HCEC 1CT (cell line): ENCODE results near the gene CPA4.

Source experiments
- DNase-seq: peaks from one replicate; pipeline ENCODE4 v3.0.0-alpha.2; 2017

Gene CPA4

DNA sequence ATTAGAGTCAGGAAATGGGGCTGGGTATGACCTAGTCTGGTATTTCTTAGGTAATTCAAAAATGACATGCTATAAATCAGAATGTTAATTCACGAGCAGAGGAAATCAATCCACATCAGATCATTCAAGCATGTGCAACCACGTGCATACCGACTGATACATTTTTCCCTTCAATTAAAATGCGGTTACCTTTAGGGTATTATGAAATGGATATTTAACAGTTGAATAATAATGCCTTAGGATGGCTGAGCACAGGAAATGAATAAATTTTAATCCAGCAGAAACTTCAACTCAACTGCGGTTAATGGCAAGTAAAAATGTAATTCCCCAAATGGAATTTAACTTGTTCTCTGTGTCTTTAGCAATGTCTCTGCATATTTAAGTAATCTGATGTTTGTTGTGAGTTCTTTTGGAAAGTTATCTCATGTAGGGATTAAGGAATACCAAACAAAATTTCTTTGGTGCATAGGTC, 17.1 kb upstream of the CPA4 start:
- DNase-seq: peak; percentile 78

DNA sequence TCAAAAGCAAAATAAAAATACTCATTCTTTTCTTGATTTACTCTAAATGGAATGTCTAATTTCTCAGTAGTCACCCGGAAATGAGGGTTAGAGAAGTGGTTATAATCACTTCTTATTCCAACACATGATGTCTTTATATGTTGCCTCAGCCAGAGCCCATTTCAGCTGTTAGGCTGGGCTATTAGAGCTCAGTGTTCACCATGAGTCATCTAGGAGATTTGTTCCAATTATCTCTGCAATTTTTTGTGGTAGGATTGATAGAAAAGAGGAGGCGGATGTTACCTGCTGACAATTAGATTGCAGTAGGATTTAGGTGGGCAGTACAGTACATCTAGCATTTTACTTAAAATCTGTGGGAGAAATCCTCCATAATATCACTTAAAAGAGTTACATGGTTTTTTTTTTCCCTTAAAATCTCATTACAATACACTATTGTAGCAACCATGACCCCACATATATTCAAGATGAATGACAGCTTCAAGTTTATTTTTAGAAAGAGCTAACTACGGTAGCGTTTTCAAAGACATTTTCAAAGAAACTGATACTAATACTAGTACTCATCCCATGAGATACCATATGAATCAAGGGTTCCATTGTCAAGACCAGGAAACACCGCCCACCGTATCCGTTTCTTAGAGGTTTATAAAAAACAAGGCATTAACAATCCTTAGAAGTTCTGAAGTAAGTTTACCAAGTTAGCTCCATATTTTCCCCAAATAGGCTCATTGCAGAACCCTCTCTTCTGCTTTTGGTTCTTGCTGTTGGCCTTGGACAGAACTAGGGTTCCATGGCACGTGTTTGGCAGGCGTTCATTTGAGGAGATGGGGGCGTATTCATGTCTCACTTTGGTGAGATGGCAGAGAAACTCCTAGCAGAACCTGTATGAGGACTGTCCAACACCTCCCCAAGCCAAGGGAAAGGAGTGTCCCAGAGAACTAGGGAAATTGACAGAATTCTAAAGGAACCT, 15.9 kb upstream of the CPA4 start:
- peak; percentile 72 for DNase-seq

DNA sequence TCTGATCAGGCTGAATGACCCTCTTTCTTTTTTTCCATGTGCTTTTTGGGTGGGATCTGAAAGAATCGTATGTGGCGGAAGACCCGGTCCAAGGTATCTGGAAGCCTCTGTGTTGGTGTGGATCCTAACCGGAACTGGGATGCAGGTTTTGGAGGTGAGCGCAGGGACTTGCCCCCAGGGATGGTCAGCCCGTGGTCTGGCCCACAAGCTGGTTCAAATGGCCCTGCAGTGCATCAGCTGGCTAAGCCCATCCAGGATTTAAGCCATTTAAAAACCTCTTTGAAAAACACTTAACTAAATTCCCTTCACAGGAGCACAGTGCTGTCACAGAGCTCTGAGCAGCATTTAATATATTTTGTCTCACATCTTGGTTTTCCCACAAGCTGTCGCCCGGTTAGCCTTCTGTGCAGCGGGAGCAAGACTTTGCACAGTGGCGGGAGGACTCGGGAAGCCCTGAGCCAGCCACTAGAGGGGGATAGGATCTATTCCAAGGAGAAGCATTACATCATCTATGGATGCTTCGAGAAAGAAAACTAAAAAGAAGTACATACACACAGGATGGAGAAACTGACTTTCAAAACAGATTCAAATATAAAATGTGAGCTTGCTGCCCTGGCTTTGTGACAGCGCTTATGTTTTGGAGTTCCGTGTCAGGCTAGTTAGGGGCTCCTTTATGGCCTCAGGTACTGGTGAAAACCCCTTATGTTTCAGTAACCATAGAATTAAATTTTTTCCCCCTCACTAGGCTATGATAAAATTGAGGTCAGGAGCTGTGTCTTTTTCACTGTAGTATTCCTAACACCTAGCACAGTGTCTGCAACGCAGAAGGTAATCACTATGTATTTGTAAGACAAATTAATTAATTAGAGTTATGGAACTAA, 15.0 kb upstream of the CPA4 start:
- DNase-seq: peak; percentile 69

DNA sequence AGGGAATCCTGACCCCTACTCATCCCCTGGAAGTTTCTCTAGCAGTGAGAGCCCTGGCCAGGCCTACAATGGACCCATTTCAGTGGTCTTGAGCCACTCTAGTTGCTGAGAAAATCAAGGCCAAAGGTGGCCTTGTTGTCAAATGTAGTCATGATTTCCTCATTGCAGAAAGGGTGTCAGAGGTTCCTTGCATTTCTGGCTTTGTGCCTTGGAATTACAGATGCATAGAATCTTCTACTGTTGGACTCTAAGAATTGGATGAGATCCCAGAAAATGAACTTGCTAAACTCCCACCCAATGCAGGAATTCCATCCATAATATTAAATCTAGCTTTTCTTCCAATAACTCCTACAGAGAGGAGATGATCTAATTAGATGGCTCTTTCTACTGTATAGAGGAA, 14.1 kb upstream of the CPA4 start:
- peak; percentile 84 for DNase-seq

DNA sequence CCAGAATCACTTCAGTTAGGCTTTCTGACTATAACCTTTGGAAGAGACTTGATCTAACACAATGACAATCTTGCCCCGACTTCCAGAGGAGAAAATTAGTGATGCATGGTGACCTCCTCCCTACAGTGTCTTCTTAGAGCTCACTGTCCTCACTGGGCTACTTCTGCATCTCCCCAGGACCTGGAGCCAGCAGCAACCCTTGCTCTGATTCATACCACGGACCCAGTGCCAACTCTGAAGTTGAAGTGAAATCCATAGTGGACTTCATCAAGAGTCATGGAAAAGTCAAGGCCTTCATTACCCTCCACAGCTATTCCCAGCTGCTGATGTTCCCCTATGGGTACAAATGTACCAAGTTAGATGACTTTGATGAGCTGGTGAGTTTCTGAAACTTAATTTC, 13.7 kb upstream of the CPA4 start:
- no peak for DNase-seq

DNA sequence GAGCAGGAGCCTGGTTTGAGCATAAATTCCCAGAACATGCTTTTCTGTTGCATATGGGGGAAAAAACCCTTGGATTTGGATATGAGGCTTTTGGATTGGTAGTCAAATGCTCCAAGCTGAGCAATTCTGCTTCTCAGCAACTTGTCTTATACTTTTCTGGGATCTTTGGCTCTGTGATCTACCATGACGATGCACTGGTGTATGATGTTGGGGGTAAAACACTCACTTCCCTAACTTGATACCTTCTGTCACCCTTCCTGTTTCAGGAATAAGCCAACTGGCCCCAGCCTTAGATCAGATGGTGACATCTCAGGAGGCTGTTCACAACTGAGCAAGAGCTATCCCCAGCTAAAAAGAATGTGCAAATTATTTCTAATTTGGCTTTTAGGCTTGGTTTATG, 13.1 kb upstream of the CPA4 start:
- no peak for DNase-seq

DNA sequence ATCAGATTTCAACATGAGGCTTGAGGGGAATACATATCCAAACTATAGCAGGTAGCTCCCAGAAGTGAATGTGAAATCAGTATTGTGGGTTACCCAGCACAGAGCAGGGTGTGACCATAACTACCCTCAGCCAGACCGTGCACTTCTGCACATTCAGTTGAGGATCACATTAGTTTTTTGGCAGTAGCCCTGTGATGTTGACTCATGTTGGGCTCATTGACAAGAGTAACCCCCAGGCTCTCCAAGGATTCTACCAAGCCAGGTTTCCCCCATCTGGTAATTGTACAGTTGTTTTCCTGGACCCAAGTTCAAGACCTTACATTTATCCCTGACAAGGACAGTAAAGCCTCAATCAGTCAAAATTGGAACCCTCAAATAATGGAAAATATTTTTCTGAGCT, 11.7 kb upstream of the CPA4 start:
- peak; percentile 77 for DNase-seq

DNA sequence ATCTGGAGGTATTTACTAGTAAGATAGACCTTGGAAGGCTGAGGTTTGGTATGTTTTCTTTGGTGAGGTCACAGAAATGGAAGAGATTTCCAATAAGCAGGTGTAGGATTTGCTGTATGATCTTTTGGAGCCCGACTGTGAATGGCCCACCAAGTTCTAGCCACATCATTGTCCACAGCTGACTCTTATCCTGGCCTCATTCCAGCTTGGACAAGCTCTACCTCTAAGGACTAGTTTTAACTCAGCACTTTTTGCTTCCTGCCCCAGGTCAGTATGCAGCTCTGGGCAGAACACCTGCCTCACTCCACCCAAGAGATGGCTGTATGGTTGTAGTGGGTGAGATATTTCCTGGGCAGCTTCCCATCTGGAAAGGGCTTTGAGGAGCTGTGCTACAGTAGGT, 6.1 kb upstream of the CPA4 start:
- DNase-seq: no peak

DNA sequence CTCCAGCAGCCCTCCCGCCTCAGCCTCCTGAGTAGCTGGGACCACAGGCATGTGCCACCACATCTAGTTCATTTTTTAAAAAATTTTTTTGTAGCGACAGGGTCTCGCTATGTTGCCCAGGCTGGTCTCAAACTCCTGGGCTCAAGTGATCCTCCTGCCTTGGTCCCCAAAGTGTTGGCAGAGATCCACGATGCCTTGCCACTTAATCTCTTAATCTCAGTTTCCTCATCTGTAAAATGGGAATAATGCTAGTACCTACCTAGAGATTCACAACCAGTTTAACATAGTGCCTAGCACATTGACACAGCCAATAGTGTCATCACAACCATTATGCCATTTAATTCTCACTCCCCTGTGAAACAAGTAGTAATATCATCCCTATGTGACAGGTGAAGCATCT, 4.8 kb upstream of the CPA4 start:
- DNase-seq: no peak

DNA sequence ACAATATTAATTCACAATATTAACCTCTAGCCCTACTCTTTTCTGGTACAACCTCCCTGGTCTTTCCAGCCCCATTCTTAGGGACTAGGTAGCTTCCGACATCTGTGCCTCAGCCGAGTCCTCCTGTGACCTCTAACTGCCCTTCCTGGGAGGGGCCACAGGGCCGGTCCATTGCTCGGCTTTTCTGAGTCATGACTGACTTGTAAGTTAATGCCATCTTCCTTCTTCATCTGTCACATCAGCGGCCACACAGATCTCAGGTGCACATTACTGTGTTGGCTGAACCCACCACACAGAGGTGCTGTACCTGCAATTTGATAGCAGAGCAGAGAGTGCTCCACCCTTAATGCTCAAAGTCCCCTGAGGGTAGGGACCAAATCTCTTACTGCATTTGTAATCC, 4.1 kb upstream of the CPA4 start:
- no peak for DNase-seq

DNA sequence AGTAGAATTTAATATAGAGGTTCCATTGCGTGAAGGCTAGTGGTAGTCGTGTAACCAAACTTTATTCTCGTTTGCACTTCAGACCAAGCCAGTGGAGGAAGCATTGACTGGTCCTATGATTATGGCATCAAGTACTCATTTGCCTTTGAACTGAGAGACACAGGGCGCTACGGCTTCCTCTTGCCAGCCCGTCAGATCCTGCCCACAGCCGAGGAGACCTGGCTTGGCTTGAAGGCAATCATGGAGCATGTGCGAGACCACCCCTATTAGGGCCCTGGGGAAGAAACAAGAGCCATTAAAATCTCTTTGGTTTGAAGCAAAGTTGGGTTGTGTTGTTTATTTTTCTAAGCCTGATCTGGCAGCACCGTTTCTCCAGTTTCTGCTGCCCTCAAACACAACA, 3.5 kb upstream of the CPA4 start:
- no peak for DNase-seq

DNA sequence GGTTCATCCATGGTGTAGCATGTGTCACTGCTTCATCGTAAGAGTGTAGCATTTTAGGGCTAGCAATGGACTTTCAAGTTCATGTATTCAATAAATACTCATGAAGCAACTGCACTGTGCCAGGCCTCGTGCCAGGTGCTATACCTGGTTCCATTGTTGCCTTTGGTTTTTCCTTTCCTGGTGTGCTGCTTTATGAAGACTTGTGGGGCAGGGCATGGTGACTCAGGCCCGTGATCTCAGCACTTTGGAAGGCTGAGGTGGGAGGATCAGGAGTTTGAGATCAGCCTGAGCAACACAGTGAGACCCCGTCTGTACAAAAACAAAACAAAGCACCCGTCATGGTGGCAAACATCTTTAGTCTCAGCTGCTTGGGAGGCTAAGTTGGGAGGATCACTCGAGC, 2.2 kb upstream of the CPA4 start:
- DNase-seq: peak; percentile 74

DNA sequence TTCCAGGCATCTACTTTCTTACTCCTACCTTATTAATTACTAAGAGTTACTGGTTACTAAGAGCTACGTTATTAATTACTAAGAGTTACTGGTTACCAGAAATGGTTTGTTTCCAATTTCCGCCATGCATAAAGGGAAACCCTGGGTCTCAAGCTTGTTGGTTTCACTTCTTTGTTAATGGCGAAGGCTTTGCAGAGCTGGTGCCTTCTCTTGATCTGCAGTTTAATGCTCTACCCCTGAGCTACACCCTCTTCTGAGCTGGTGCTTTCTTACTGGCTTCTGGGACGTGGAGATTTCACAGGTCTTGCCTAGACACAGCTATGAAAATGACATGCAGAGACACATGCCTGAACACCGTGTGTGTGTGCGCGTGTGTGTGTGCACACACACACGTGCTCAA, 560 bp downstream of the CPA4 start:
- DNase-seq: no peak

DNA sequence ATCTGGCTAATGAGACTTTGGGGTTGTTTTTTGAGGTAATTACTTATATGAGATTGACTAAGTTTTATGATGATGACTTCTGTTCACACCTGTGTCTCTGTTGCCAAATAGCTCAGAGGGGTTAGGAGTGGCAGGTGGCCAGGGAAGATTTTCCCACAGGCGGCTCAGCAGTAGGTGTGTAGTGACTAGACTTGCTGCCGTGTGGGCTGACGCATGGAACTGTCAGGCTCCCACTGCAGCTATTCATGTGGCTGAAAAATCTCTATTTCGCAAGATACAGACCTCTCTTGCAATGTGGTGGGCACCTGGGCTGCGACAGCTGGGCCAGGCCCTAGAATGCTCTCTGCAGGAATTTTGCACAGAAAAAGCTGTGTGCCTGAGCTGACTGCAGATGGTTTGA, 1.4 kb downstream of the CPA4 start:
- DNase-seq: no peak

DNA sequence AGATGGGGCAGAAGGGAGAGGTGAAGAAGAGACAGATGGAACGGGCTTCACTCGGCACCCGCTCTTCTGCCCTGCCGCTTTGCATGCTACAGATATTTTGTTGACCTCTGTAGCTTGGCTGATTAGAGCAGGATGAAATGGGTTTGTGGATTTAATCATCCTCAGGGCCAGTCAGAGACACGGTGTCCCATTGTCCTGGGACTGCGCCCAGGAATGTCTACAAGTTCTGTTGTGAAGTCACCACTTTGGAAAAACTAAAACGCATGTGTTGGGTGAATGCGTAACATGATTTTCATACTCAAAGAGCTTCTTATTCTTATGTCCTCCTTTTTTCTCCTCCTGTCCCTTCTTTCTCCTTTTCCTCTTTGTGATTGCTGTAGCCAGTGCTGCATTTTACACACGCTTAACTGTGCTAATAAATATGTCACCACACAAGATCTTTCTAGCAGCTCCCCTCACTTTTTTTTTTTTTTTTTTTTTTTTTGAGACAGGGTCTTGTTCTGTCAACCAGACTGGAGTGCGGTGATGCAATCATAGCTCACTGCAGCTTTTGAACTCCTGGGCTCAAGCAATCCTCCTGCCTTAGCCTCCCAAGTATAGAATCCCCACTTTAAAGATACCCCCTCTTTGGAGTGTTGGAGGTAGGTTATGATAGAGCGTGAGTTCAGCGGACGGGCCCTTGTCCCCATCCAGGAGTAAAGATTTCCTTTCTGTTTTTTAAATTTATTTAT, 3.4 kb downstream of the CPA4 start:
- no peak for DNase-seq

DNA sequence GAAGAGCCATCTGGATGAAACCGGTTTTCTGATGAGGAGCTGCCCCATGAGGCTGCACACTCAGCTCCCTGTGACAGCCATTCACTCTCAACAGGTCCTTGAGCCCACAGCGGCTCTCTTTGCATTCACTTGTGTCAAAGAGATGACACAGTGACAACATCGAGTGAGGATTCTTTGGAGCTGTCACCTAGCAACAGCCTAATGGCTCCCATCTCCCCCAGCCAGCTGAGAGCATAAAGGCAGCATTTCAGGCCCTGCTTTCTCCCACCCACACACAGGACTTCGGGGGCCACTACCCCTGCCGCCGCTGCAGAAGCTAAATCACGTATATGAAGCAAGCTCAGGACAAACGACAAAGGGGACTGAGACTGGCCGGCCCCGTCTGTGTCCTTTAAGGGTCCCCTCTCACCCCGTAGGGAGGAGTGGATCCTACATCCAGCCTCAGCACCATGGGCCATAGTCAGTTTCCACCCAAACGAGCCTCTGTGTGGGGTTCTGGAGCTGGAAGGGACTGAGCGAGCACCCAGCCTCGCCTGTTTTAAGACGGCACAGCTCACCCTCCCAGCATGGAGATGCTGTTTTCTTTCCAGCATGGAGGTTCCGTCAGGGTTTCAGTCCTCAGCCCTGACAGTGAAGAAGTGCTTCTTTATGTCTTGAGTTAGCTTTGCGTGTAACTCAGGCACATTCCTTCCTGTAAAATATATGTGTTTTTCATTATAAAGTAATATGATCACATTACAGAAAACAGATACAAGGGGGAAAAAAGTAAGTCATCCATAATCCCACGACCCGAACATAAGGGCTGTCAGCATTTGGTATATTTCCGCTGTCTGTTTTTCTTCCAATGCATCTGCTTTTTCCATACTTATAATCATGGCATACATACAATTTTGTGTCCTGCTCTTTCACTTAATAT, 4.9 kb downstream of the CPA4 start:
- no peak for DNase-seq

DNA sequence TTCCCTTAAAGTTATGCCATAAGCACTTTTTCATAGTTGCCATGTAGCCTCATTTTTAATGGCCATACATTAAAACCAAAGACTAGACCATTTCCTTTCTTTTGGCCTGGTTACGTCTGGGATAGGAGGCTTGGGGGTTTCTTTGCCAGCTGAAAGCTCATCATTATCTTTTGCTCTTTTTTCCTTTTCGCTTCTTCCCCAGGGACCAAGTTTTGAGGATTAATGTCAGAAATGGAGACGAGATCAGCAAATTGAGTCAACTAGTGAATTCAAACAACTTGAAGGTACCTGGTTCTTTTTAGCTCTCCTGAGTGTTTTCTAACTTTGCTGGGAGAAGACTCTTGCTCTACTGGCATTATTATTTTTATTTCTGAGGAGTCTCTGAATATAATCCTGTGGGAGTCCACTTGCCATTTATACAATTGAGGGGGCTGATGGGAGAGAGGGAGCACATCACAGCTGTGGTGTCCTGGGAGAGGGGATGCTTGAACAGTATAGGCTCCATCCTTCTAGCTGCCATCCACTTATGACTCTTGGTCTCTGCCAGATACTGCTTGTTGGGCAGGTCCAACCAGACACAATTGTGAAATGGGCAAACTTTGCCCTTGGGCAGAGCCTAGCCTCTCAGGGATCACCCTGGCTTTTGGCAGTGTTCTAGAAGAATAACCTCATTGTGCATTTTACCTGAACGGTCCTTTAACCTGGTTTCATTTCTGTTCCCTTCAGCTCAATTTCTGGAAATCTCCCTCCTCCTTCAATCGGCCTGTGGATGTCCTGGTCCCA, 5.8 kb downstream of the CPA4 start:
- DNase-seq: no peak

DNA sequence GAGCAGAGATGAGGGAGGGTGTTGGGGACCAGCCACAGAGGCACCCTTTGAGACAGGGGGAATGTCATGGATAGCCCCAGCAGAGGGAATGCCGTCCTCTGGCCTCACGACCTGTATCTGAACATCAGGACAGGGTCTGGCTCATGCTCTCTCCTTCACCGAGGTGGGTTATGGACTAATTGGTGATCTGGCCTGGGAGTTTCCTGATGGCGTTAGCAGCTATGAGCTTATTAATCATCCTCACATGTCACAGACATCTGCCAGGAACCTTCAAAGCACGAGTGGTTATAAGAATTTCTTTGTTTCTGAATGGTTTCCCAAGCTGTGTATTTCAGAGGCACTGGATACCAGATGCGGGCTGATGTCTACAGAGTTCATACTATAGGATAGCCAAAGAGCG, 6.9 kb downstream of the CPA4 start:
- DNase-seq: no peak

DNA sequence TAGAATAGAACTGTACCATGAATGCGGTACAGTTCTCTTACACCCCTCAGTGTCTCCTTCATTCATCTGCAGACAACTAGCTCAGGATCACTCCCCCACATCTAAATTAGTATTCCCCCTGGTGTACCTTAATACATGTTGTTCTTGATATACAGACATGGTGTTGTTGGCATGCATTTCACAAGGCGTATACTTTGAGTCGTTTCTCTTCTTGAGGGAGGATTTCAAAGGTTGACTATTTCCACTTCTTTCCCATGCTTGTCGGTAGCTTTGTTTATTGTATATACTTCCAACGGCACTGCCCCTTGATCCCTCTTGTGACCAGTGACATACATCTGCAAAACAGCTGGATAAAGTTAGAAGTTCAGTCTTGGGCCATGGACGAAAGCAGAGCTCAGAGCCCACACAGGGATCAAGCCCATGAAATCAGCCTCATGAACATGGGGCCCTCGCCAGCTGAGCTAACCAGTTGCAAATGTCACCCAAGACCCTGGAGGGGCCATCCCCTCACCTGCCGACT, 8.6 kb downstream of the CPA4 start:
- DNase-seq: no peak

DNA sequence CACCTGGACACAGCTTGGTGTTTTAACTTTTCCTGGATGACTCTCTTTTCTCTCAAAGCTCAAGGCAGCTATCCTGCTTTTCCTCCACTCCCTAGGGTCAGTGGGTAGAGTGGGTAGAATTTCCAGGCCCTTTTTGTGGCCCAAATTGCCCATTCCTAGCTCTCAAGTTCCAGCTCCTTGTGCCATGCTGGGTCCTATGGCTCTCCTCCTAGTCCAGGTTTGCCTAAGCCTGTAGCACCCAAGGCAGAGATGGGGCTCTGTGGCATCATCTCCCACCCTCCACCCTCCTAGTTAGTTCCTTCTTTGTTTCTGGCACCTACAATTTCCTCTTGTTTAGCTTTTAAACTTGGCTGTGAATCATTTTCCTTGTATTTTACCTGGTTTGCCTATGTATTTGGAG, 9.7 kb downstream of the CPA4 start:
- DNase-seq: no peak

DNA sequence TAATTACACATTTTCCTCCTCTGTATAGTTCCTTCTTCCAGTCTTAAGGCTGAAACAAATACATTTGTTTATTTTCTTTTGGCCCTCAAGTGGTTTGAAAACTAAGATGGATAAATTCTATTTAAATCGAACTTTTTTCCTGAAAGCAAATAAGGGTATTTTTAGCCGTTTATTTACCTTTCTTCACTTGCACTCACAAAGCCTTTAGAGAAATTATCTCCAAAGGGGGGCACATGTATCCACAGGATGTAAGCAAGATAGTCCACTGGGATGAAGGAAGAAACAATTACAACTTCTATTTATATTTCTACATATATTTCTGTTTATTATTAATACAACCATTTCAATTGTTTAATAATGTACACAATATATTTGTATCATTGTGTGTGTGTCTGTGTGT, 10.2 kb downstream of the CPA4 start:
- DNase-seq: no peak
